Activated CD4-positive, alpha-beta memory T cell treated with anti-CD3 and anti-CD28 coated beads, Interleukin-2, amount 10 ng/mL, durations not matched to agents 7 days and 5 days (primary cell): ENCODE results near the gene CORIN. TPM values are rescaled to one million over a fixed set of nuclear protein-coding genes. Genes with fewer than 3 reads are reported as not detected.

Experiments
- CTCF ChIA-PET: fragments of 350-600 bp; sonication (Branson Sonifier 250); formaldehyde crosslinking; loops from one replicate; lab custom pipeline; 2021; ENCODE audit warnings: antibody characterized with exemption, inconsistent platforms; lab: Charles Lee
- POLR2A ChIA-PET: fragments of 350-600 bp; sonication (Branson Sonifier 250); formaldehyde crosslinking; loops from one replicate; lab custom pipeline; 2021; ENCODE audit warnings: antibody characterized with exemption; lab: Charles Lee
- DNase-seq: peaks from one replicate; pipeline ENCODE4 v3.0.0-alpha.2; 2020
- H3K27ac Mint-ChIP-seq: one replicate; pipeline ENCODE4 v1.8.0; 2021; ENCODE audit warnings: mild to moderate bottlenecking, mixed read lengths
- H3K27me3 Mint-ChIP-seq: one replicate; pipeline ENCODE4 v1.8.0; 2021; ENCODE audit warnings: mixed read lengths
- H3K36me3 Mint-ChIP-seq: one replicate; pipeline ENCODE4 v1.8.0; 2021; ENCODE audit warnings: low read depth, mixed read lengths
- H3K4me1 Mint-ChIP-seq: one replicate; pipeline ENCODE4 v1.8.0; 2021; ENCODE audit warnings: mixed read lengths
- H3K4me3 Mint-ChIP-seq: one replicate; pipeline ENCODE4 v1.8.0; 2021; ENCODE audit warnings: mild to moderate bottlenecking, mixed read lengths
- H3K9me3 Mint-ChIP-seq: one replicate; pipeline ENCODE4 v1.8.0; 2021; ENCODE audit warnings: mixed read lengths
- total RNA-seq, 2 experiments: library from RNA; stranded (reverse); gene quantifications; one replicate each; pipeline ENCODE4 v1.2.3, GENCODE V29; 2021

Gene CORIN
- total RNA-seq, 2 experiments from 2014 or later = 0.08 TPM; not detected in 1

- H3K27me3 Mint-ChIP-seq = peaks cover 20% of the 10 kb centered on the region
- H3K36me3 Mint-ChIP-seq = no peaks in the 10 kb centered on the region
- no peak for DNase-seq
- H3K9me3 Mint-ChIP-seq = no peaks in the 10 kb centered on the region
- ChIA-PET POLR2A (no interaction called here), CTCF (interaction anchor here (1.2 kb wide), 1 partner anchor 12 kb away, joined by 3 read pairs; no protein-coding TSS in a partner anchor)
- peaks cover 26% of the 10 kb centered on the region for H3K4me1 Mint-ChIP-seq
- H3K27ac Mint-ChIP-seq = no peak overlapping the region
- no peak overlapping the region for H3K4me3 Mint-ChIP-seq
Observed at GRCh38 chr4:47829438-47829837, 8.4 kb downstream of the CORIN start.

GRCh38 chr4:47827343-47828047, 10.4 kb downstream of the CORIN start:
- H3K36me3 Mint-ChIP-seq = no peaks in the 10 kb centered on the region
- peaks cover 26% of the 10 kb centered on the region for H3K4me1 Mint-ChIP-seq
- no peaks in the 10 kb centered on the region for H3K9me3 Mint-ChIP-seq
- peaks cover 7% of the 10 kb centered on the region for H3K27me3 Mint-ChIP-seq
- no peak for DNase-seq
- POLR2A ChIA-PET = no interaction called here
- H3K4me3 Mint-ChIP-seq = no peak overlapping the region
- CTCF ChIA-PET = interaction anchor here (3.2 kb wide), 1 partner anchor 10 kb away, joined by 26 read pairs; the partner anchor contains the start of gene CORIN
- no peak overlapping the region for H3K27ac Mint-ChIP-seq

- H3K4me1 Mint-ChIP-seq = peaks cover 10% of the 10 kb centered on the region
- CTCF ChIA-PET = no interaction called here
- DNase-seq = no peak
- no peak overlapping the region for H3K27ac Mint-ChIP-seq
- H3K9me3 Mint-ChIP-seq = no peaks in the 10 kb centered on the region
- peaks cover 13% of the 10 kb centered on the region for H3K27me3 Mint-ChIP-seq
- no peak overlapping the region for H3K4me3 Mint-ChIP-seq
- POLR2A ChIA-PET = no interaction called here
- no peaks in the 10 kb centered on the region for H3K36me3 Mint-ChIP-seq
Observed at GRCh38 chr4:47824840-47825239, 13.0 kb downstream of the CORIN start.

GRCh38 chr4:47819178-47819577, 18.7 kb downstream of the CORIN start:
- H3K9me3 Mint-ChIP-seq = no peaks in the 10 kb centered on the region
- H3K36me3 Mint-ChIP-seq = no peaks in the 10 kb centered on the region
- no peak overlapping the region for H3K27ac Mint-ChIP-seq
- ChIA-PET CTCF (no interaction called here), POLR2A (no interaction called here)
- peaks cover 5% of the 10 kb centered on the region for H3K4me1 Mint-ChIP-seq
- H3K27me3 Mint-ChIP-seq = peaks cover 16% of the 10 kb centered on the region
- DNase-seq = no peak
- no peak overlapping the region for H3K4me3 Mint-ChIP-seq

DNA sequence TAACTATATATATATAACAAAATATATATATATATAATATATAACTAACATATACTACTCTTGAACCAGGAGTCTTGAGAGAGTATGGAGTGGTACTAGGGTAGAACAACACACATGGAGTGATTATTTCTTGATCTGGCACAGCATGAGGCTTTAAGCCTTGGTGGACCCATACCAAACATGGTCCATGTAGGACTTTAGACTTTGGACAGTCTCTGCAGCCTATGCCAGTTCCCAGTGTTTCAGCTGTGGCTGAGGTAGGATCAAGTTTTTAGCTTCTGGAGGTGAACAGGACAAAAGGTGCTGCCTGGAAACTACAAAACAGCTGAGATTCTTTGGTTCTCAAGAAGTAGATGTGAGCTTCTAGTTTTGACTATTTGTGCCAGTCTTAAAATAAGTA, 20.6 kb downstream of the CORIN start:
- H3K9me3 Mint-ChIP-seq = no peaks in the 10 kb centered on the region
- H3K27ac Mint-ChIP-seq = no peak overlapping the region
- H3K27me3 Mint-ChIP-seq = peaks cover 21% of the 10 kb centered on the region
- H3K4me3 Mint-ChIP-seq = no peak overlapping the region
- H3K36me3 Mint-ChIP-seq = no peaks in the 10 kb centered on the region
- DNase-seq = no peak
- peaks cover 5% of the 10 kb centered on the region for H3K4me1 Mint-ChIP-seq
- ChIA-PET POLR2A (no interaction called here), CTCF (interaction anchor here (0.8 kb wide), 1 partner anchor 19 kb away, joined by 3 read pairs; no protein-coding TSS in a partner anchor)

DNA sequence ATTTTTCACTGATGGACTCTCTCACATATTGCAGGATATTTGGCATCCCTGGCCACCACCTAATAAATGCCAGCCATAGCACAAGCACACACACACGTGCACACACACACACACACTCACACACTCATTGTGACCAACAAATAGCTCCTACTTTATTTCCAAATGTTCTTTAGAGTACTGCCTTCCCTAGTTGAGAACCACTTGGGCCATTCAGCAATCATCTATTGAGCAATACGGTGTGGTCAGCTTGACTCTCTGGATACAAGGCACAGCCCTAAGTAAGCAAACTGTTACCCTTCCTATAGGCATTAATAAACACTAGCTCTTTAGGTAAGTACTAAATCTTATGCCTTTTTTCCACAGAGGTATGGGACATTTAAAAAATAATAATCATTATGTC, 21.1 kb downstream of the CORIN start:
- POLR2A ChIA-PET = no interaction called here

DNA sequence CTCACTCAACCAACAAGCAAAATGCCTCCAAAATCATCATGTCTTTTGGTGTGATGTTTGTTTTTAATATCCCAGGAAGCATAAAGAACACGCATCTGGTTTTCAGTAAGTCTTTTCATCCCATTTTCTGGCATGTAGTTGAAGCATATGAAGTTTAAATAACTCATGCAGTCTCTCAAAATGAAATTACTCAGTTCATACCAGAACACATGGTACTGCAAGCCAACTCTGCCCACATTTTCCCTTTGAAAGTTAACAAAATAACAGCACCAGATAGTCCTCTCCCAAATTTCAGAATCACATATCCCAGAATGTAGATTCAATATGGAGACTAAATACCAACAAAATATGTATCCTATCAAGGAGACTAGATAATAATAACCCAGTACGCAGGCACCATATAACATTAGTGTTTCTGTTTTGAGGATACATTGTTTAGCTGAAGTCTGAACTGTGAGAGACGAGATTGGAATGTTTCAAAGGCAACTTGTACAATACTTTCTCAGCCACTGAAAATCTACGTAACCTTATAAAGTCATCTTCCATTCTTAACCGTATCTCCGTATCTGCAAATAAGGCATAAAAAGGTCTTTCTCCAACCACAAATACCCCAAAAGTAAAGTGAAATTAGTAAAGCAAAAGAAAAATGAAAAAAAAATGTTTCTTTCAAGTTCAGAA, 23.1 kb downstream of the CORIN start:
- DNase-seq = no peak

More for the DNA sequence above, 21.1 kb downstream of the CORIN start:
- Mint-ChIP-seq H3K27me3 (peaks cover 19% of the 10 kb centered on the region), H3K4me3 (no peak overlapping the region), H3K9me3 (no peaks in the 10 kb centered on the region), H3K27ac (no peak overlapping the region), H3K36me3 (no peaks in the 10 kb centered on the region), H3K4me1 (peaks cover 5% of the 10 kb centered on the region)
- no peak for DNase-seq
- CTCF ChIA-PET = interaction anchor here (0.8 kb wide), 1 partner anchor 20 kb away, joined by 3 read pairs; no protein-coding TSS in a partner anchor

DNA sequence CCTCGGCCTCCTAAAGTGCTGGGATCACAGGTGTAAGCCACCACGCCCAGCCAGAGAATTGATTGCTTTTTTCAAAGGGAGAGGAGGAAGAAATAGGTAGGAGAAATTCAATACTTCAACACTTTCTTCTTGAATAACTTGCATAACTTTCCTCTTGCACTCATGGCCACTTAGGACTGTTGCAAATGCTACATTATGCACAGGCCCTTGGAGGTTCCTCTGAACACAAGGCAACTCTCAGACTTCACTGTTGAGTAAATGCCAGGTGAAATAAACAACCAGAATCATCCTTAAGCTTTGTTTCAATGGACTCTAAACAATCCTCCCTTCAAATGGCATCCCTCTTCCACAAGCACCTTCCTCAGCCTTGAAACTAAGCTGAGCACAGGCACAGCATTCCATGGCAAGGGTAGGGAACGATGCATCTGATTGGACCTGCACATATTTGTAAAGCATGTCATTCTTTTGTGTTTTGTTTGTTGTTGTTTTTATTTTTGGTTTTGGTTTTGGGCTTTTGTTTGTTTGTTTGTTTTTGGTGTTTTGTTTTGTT, 28.1 kb downstream of the CORIN start:
- POLR2A ChIA-PET = no interaction called here
- H3K36me3 Mint-ChIP-seq = no peaks in the 10 kb centered on the region
- no peak overlapping the region for H3K4me3 Mint-ChIP-seq
- DNase-seq = no peak
- no peaks in the 10 kb centered on the region for H3K4me1 Mint-ChIP-seq
- H3K27ac Mint-ChIP-seq = no peak overlapping the region
- no peaks in the 10 kb centered on the region for H3K9me3 Mint-ChIP-seq
- H3K27me3 Mint-ChIP-seq = peaks cover 23% of the 10 kb centered on the region
- CTCF ChIA-PET = no interaction called here

More for the DNA sequence above, 23.1 kb downstream of the CORIN start:
- Mint-ChIP-seq H3K27ac (no peak overlapping the region), H3K36me3 (no peaks in the 10 kb centered on the region), H3K27me3 (peaks cover 24% of the 10 kb centered on the region), H3K4me3 (no peak overlapping the region), H3K4me1 (peaks cover 5% of the 10 kb centered on the region), H3K9me3 (no peaks in the 10 kb centered on the region)
- POLR2A ChIA-PET = no interaction called here
- CTCF ChIA-PET = no interaction called here

- Mint-ChIP-seq H3K9me3 (no peaks in the 10 kb centered on the region), H3K4me3 (no peak overlapping the region), H3K36me3 (no peaks in the 10 kb centered on the region), H3K27me3 (peaks cover 10% of the 10 kb centered on the region), H3K27ac (no peak overlapping the region), H3K4me1 (no peaks in the 10 kb centered on the region)
- DNase-seq = no peak
- POLR2A ChIA-PET = no interaction called here
- CTCF ChIA-PET = no interaction called here
Observed at GRCh38 chr4:47804598-47804997, 33.3 kb downstream of the CORIN start.

DNA sequence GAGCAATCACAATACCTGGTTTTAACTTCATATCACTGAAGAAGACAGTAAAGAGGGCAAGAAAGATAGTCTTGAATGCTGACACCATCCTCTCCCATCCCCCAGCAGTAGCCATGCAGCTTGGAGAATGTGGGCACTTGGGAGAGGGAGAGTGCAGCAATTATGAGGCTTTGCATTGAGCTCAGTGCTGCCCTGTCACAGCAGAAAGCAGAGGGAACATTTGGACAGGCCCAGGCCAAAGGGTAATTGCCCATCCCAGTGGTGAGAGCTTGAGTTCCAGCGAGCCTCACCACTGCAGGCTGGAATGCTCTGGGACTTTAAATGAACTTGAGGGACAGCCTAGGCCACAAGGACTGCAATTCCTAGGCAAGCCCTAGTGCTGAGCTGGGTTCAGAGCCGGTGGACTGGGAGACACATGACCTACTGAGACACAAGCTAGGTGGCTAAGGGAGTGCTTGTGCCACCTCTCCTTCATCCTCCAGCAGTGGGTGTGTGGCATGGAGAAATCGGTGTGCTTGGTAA, 36.3 kb downstream of the CORIN start:
- Mint-ChIP-seq H3K36me3 (no peaks in the 10 kb centered on the region), H3K9me3 (no peaks in the 10 kb centered on the region), H3K27me3 (peaks cover 8% of the 10 kb centered on the region), H3K4me3 (no peak overlapping the region), H3K27ac (no peak overlapping the region), H3K4me1 (no peaks in the 10 kb centered on the region)
- DNase-seq = no peak
- POLR2A ChIA-PET = no interaction called here
- CTCF ChIA-PET = no interaction called here

DNA sequence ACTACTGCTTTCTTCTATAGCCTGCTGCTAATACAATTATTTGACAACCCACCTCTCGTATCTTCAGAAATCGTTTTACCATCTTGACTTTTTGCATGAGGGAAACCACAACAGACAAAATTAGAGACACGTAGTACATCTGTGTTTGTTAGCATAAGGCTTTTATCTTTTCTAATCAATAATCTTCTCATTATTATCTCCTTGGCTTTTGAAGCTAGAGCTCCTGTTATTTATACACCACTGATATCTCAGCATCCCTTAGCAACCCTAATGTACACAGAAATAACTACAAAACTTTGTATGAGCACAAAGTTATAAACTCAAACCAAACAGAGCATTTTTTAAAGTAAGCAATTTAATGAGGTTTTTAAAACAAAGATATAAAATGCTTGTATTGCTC, 39.7 kb downstream of the CORIN start:
- Mint-ChIP-seq H3K27me3 (peaks cover 2% of the 10 kb centered on the region), H3K4me1 (peaks cover 6% of the 10 kb centered on the region), H3K36me3 (no peaks in the 10 kb centered on the region), H3K4me3 (no peak overlapping the region), H3K27ac (no peak overlapping the region), H3K9me3 (no peaks in the 10 kb centered on the region)
- POLR2A ChIA-PET = no interaction called here
- no peak for DNase-seq
- CTCF ChIA-PET = no interaction called here

DNA sequence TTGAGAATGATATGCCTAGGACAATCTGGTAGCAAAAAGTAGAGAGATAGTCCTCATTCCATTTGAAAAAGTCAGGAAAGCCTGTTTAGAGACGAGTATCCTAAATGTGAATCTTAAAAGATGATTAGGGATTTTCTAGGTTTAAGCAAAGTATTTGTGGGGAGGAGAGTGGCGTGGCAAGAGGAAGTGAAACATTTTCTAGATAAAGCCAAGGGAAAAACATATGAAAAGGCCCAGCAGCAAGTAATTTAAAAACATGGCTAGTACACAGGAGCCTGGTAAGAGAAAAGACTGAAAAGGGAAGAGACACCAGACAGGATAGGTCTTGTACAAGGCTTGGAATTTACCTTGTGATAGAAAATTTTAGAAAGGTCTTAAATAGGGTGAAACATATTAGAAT, 45.9 kb downstream of the CORIN start:
- POLR2A ChIA-PET = no interaction called here
- CTCF ChIA-PET = no interaction called here

GRCh38 chr4:47790105-47790504, 47.8 kb downstream of the CORIN start:
- H3K4me3 Mint-ChIP-seq = no peak overlapping the region
- no peak for DNase-seq
- H3K4me1 Mint-ChIP-seq = peaks cover 6% of the 10 kb centered on the region
- CTCF ChIA-PET = no interaction called here
- H3K27ac Mint-ChIP-seq = no peak overlapping the region
- H3K9me3 Mint-ChIP-seq = no peaks in the 10 kb centered on the region
- no peaks in the 10 kb centered on the region for H3K36me3 Mint-ChIP-seq
- POLR2A ChIA-PET = no interaction called here
- H3K27me3 Mint-ChIP-seq = peaks cover 9% of the 10 kb centered on the region

More for the DNA sequence above, 45.9 kb downstream of the CORIN start:
- Mint-ChIP-seq H3K4me1 (peaks cover 6% of the 10 kb centered on the region), H3K9me3 (no peaks in the 10 kb centered on the region), H3K27me3 (peaks cover 6% of the 10 kb centered on the region), H3K27ac (no peak overlapping the region), H3K36me3 (no peaks in the 10 kb centered on the region), H3K4me3 (no peak overlapping the region)
- DNase-seq = no peak
